ENCODE data around the gene IMMP2L. TPM values are rescaled to one million over a fixed set of nuclear protein-coding genes. Genes with fewer than 3 reads are reported as not detected.

IMMP2L gene
- total and polyA plus RNA-seq, 4 donors, result 7.3 to 21.1 (median 12.4) TPM

DNA sequence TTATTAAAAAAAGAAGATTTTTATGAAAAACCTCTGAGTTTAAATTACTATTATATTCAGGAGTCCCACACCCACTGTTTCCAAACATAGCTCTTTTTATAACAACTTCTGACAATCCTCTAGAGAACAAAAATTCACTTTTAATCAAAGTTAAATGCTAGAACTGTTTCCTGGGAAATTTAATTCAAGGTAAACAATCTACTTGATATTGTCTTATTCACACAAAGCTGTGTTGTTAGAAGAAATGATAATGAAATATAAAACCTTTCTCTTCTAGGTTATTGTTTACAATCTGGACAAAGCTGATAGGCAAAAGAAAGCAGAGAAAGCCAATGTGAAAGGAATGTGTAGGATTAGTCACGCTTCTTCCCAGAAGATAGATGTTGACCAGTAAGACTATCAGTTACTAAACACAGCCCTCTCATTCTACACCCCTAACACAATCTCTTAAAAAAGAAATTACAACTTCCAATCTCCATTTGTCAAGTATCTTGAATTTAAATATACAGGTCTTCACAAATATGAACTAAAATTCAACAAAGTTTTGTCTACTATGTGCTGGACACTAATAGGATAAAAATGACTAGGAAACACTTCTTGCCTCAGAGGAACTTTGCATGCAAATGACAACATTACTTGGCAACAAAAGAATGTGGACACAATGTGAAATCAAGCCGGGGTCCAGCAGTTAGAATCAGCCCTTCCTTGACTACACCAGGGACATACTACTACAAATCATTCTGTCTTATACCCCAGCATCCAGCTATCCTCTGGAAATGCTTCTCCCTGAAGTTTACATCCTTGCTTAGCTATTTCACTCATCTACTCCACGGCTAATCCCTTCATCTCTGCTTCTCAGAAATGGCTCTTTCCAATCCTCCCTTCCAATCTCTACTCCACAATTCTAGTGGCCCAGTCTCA, 123.7 kb downstream of the IMMP2L start:
- peaks cover 0 to 6% (median 1%) of the 10 kb centered on the region in 4 donors for H3K9me3 ChIP-seq (ENCODE audit: control insufficient read depth in 4 of 4, low read length in 3 of 4)
- H3K27me3 ChIP-seq (ENCODE audit: control insufficient read depth in 4 of 4, insufficient read depth in 4 of 4, low read length in 3 of 4), result no peaks in the 10 kb centered on the region
- H3K36me3 ChIP-seq (ENCODE audit: control insufficient read depth in 4 of 4, insufficient read depth in 3 of 4, low read depth in 1 of 4, low read length in 3 of 4), result no peaks in the 10 kb centered on the region
- no peak overlapping the region for H3K27ac ChIP-seq (ENCODE audit: low read depth in 1 of 2, low read length in 2 of 2)
- WGBS, result 82% methylated on average over 3 of the region's 3 CpGs
- TF ChIP-seq ATF3 (IDR thresholded peaks at IDR 0.05) (no peak), SP1 (IDR thresholded peaks at IDR 0.05) (no peak), RXRA (IDR thresholded peaks at IDR 0.05) (no peak), MAX (IDR thresholded peaks at IDR 0.05) (no peak), RAD21 (IDR thresholded peaks at IDR 0.05) (no peak), NR2F2 (IDR thresholded peaks at IDR 0.05) (no peak), REST (IDR thresholded peaks at IDR 0.05) (no peak), GABPA (IDR thresholded peaks at IDR 0.05 in 1 of 2, conservative IDR thresholded peaks at IDR 0.05 in 1 of 2) (no peak), TAF1 (conservative IDR thresholded peaks at IDR 0.05) (no peak), HNF4G (IDR thresholded peaks at IDR 0.05) (no peak), FOXA1 (IDR thresholded peaks at IDR 0.05) (no peak), HNF4A (conservative IDR thresholded peaks at IDR 0.05) (no peak), EGR1 (IDR thresholded peaks at IDR 0.05; ENCODE audit: low read depth in 2 of 2) (no peak), YY1 (IDR thresholded peaks at IDR 0.05) (no peak), FOXA2 (IDR thresholded peaks at IDR 0.05) (no peak), ZBTB33 (IDR thresholded peaks at IDR 0.05) (no peak), CTCF (IDR thresholded peaks at IDR 0.05; ENCODE audit: low read depth, low read length, missing input control) (no peak), JUND (IDR thresholded peaks at IDR 0.05) (no peak)
- DNase-seq (ENCODE audit: low spot score), result no peak
- H3K4me3 ChIP-seq (ENCODE audit: low read depth in 1 of 3, low read length in 3 of 3), result no peak overlapping the region
- no peak overlapping the region for H3K9ac ChIP-seq (ENCODE audit: low read depth in 1 of 2, low read length in 2 of 2)
- no peaks in the 10 kb centered on the region for H3K4me1 ChIP-seq (ENCODE audit: control insufficient read depth in 4 of 4, insufficient read depth in 4 of 4, low read length in 3 of 4)

Measured in liver (tissue), 9 donors.